ENCODE data around the gene HACD2.
"Not testable (repeated sequence)": the region's sequence is repeated elsewhere in the genome, so short reads cannot be mapped to it uniquely, and the experiment has no call there.

Gene HACD2

GRCh38 chr3:123584988-123585937 lies at the start of gene HACD2:
Gene HACD2 (minus strand): TSS chr3:123585053. CDS start chr3:123585027, 26 bp downstream.
- DNase-seq: peak; percentile 96

DNA sequence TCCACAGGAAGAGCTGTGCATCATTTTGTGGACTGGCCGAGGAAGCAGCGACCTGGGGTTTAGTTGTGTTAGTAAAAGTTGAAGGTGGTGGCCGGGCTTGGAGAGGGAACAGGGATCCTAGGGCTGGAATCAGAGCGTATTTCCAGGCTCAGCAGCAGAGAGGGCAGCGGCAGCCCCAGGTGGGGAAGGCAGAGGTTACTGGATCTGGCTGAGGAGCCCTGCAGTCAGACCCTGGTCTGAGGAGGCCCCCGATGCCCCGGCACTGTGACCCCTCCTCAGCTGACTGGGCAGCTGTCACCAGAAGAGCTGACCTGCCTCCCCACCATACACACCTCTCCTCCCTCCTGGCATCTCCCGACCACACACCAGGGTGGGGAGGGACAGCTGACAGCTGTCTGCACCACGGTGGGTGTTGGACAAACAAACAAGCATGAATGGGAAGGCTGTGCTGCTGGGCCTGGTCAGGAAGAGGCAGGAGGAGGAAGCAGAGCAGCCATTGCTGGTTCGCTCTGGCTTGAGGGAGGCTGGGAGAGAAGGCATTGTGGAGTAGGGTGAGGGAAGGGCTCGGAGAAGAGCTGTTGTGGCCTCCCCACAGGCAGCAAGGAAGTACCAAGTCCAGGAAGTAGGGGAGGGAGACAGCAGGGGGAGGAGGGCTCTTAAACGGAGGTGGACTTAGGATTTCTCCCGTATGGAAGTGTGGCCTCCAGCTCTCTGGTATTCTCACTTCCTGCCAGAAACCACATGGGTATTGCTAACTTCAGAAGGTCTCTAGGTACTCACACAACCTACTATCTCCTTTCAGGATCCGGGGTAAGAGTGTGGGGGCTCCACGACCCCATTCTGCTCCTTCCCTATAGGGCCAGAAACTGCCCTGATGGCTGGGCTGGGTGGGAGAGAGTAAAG lies 49.5 kb upstream of the HACD2 start:
- no peak for DNase-seq

DNA sequence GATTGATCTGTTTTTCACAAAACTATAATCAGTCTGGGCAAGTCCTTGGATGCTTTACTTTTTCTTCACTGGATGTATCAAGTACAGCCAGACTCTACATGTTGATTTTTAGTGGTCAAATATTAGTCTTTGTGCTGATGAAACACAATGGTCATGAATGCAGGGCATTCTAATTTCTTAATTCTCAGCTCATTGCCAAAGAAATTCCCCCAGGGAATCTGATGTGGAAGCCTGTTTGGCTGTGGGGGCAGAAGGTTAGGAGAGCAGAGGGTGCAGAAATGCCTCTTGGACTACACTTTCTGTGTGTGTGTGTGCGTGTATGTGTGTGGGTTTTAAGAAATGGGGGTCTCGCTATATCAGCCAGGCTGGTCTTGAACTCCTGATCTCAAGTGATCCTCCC lies 48.7 kb upstream of the HACD2 start:
- DNase-seq: no peak

GRCh38 chr3:123632161-123632655 lies 47.4 kb upstream of the HACD2 start:
- DNase-seq: no peak

DNA sequence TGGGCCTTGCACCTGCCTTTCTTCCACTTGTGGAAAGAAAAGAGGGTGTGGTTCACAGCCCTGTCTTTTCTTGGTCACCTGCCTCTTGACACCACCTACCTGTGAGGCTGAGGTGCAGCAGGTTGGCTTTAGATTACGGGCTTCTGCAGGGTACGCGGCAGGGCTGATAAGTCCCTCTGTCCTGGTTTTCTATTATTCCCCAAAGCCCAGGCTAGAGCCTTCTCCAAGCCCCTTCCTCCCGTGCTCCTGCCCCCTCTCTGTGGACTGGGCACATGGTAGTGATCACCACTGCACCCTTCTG lies 44.8 kb upstream of the HACD2 start:
- no peak for DNase-seq

- DNase-seq: no peak
Measured at GRCh38 chr3:123628996-123629746, 44.3 kb upstream of the HACD2 start.

- DNase-seq: no peak
Measured at GRCh38 chr3:123627673-123628670, 43.1 kb upstream of the HACD2 start.

- no peak for DNase-seq
Measured at GRCh38 chr3:123626881-123627280, 42.0 kb upstream of the HACD2 start.

GRCh38 chr3:123624302-123624701 lies 39.4 kb upstream of the HACD2 start:
- DNase-seq: no peak

DNA sequence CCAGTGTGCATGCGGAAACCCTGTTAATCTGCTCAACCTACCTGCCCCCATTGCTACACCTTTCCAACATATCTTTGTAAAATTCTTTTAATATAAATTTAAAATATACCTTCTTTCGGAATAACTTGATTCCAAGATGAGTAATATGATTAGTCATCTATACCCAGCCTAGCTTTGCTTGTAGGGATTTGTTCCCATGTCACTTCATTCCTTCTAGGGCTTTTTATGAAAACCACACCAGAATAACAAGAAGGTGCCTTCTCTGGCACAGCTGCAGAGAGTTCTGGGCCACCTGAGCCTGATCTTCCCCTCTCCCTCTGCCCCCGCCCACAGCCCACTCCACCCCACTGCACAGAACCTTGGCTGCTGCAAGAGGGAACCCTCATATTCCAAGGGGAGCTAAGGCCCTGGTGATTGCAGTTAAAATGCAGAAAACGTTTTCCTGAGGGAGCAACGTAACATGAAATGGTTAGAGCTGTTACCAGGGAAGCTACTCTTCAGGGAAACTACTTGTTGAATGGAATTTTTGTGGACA lies 38.6 kb upstream of the HACD2 start:
- DNase-seq: no peak

- DNase-seq: no peak
Measured at GRCh38 chr3:123622766-123623165, 37.9 kb upstream of the HACD2 start.

- no peak for DNase-seq
Measured at GRCh38 chr3:123621850-123622189, 37.0 kb upstream of the HACD2 start.

- DNase-seq: no peak
Measured at GRCh38 chr3:123621186-123621849, 36.5 kb upstream of the HACD2 start.

DNA sequence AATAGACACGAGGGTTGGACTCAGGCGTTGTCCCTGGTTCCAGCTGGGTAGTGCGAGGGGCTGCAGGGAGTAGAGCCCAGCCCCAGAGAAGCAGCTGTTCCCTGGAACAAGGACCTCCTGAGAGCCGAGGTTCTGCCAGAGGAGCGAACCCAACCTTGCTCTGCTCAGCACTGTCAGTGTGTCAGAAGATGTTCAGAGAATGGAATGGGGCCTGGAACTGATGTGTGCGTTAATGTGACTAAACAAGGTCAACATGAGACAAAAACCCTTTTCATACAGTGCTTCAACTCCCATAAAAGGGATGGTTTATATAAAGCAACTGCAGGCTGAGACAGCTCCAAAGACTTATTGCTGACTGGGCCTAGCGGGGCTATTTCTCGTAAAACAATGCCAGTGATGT lies 35.5 kb upstream of the HACD2 start:
- no peak for DNase-seq

- peak; percentile 54 for DNase-seq
Measured at GRCh38 chr3:123618768-123619484, 34.1 kb upstream of the HACD2 start.

DNA sequence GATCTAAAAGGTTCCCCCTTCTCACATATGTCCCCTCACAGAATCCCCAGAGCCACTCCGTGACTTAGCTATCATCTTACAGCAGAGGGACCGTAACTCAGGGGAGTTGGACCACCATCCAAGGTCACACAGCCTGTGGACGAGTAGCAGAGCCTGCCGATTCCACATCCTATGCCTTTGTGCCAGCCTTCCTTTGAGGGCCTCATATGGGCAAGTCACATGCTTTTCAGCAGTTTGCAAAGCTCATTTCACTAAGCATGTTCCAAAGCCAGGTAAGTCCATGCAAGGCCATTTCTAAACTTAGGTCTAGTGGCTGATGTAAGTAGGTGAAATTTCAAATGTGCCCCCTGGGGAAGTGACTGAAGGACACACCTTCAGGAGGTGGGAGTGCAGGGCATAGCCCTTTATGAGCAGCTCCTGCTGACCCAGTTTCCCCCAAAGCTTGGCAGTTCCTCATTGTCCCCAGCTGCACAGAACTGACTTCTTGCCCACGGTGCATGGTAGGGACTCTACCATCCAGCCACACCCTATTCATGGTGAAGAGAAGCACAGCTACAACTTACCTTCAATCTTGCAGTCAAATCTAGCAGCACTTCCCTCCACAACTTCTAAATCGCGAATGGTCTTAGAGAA lies 33.3 kb upstream of the HACD2 start:
- DNase-seq: no peak

GRCh38 chr3:123616593-123616992 lies 31.7 kb upstream of the HACD2 start:
- no peak for DNase-seq

DNA sequence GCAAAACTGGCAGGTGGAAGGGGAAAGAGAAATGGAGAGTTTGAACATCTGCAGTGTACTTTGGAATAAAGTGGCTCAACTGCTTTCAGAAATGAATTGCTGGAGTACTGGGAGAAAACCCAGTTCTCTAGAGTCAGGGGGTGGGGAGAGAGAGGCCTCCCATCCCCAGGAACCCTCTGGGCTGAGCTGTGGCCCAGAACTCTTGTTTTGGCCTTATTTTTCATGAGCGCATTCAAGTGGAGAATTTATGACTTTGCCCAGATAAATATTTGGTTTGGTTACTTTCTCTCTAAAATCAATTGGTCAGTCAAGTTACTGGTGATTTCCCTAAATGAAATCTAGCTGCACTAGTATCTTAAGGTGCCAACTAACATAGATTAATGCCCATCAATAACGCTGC lies 28.7 kb upstream of the HACD2 start:
- no peak for DNase-seq

GRCh38 chr3:123611674-123612073 lies 26.8 kb upstream of the HACD2 start:
- DNase-seq: not testable (repeated sequence)

DNA sequence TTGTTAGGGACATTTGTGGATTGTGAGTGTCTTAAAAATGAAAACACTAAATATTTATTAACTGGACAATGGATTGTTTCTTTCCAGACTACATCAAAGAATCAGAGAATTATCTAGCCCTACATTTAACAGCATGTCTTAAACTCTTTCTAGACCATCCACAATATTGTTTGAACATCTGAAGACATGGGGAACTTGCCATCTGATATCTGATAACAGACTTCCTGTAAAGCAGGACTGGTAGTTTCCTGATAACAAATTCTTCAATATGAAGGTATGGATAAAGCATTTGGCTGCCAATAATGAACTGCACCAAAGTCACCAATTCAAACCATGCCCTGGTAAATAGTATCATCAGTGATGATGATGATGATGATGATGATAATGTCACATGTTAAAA lies 26.2 kb upstream of the HACD2 start:
- no peak for DNase-seq
